ENCODE results near the gene DENND2A. TPM values are rescaled to one million over a fixed set of nuclear protein-coding genes. Genes with fewer than 3 reads are reported as not detected.
A peak's percentile ranks its signal among the peaks of the same experiment; 100 is the strongest.
"Not testable (repeated sequence)": the region's sequence is repeated elsewhere in the genome, so short reads cannot be mapped to it uniquely, and the experiment has no call there.

Gene DENND2A
- total RNA-seq, 1 donor from 2014 or later: not detected

DNA sequence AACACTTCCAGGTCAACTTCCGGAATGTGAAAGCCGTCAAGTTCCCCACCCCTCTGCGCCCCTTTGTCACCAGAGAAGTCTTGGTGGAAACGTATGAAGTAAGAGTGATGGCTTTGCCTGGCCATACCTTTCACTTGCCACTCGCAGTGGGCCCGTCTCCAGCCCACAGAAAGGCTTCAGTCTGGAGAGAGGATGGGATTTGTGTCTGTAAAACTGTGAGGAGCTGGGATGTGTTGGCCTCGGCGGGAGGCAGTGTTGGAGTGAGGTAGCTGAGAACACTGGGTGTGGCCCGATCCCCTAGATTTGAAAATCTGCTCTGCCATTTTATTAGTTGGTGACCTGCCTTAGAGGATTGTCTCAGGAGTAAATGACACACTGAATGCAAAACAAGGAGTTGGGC lies 38.6 kb upstream of the DENND2A start:
- intact Hi-C loops (cut with micrococcal nuclease): loop anchor here (5.0 to 10.0 kb wide), 2 partner anchors 502 to 1314 kb away; partner anchors contain the start of gene KDM7A
- Mint-ChIP-seq H3K27me3 (no peaks in the 10 kb centered on the region), H3K4me3 (no peak overlapping the region), H3K27ac (no peak overlapping the region), H3K4me1 (peaks cover 41% of the 10 kb centered on the region), H3K9me3 (no peaks in the 10 kb centered on the region), H3K36me3 (ENCODE audit: low read depth) (peaks cover 48% of the 10 kb centered on the region)
- ChIA-PET CTCF (interaction anchor here (1.0 kb wide), 1 partner anchor 202 kb away, joined by 3 read pairs; no protein-coding TSS in a partner anchor), POLR2A (interaction anchor here (0.6 kb wide), 1 partner anchor 202 kb away, joined by 3 read pairs; no protein-coding TSS in a partner anchor)
- ATAC-seq (ENCODE audit: low read depth) (no peak), DNase-seq (no peak)
- TF ChIP-seq CTCF (IDR thresholded peaks at IDR 0.05): no peak

DNA sequence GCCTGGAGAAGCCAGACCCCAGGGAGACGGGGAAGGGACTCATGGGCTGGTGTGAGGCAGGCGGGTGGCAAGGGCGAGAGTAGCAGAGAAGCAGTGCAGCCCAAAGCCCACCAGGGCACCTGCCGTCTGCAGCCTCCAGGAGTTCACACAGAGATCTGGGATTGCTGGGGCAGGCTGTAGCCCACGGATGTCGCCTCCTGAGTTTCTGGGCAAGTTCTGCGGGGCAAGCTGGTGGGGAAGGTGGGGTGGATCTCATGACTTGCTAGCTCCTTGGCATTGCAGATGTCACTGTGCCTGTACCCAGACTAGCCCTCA lies 38.2 kb upstream of the DENND2A start:
- TF ChIP-seq CTCF (IDR thresholded peaks at IDR 0.05): no peak
- ChIA-PET POLR2A (no interaction called here), CTCF (no interaction called here)
- Mint-ChIP-seq H3K4me3 (no peak overlapping the region), H3K27me3 (no peaks in the 10 kb centered on the region), H3K9me3 (no peaks in the 10 kb centered on the region), H3K27ac (no peak overlapping the region), H3K36me3 (ENCODE audit: low read depth) (peaks cover 44% of the 10 kb centered on the region), H3K4me1 (peaks cover 45% of the 10 kb centered on the region)
- intact Hi-C loops (cut with micrococcal nuclease): loop anchor here (5.0 to 10.0 kb wide), 2 partner anchors 501 to 1314 kb away; partner anchors contain the start of gene KDM7A
- ATAC-seq (ENCODE audit: low read depth) (no peak), DNase-seq (no peak)

DNA sequence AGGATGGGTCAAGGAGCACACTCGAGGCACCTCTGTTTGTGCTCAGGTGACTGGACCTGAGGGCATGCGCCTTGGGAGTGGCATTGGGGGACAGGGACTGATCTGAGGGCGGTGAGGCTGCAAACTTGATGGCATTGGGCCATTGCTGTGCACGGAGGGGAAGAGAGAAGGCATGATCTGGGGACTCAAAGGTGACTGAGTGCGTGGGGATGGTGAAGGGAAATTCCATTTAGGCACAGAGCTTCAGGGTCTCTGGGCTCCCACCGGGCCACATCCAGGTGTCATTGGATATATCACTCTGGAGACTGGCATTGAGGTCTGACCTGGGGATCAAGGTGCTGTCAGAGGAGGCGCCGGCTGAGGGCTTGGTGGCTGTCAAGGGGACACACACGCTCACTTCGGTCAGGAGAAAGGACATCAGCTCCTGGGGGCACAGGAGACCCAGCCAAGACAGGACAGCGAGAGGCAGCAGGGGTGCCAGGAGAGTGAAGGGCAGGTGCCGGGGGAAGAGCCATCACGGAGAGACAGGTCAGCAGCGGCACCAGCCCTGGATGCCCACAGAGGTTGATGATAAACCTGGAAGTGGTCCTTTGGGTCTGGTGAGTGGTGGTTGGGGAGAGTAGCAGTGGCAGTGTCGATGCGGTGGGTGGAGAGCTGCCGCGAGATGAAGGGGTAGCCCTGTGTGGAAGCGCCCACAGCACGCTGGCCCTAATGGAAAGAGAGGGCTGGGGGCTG lies 37.6 kb upstream of the DENND2A start:
- TF ChIP-seq CTCF (IDR thresholded peaks at IDR 0.05): no peak
- CTCF ChIA-PET: no interaction called here
- no peaks in the 10 kb centered on the region for H3K27me3 Mint-ChIP-seq
- intact Hi-C loops (cut with micrococcal nuclease): loop anchor here (5.0 to 10.0 kb wide), 2 partner anchors 501 to 1313 kb away; partner anchors contain the start of gene KDM7A
- no peak for DNase-seq
- ATAC-seq (ENCODE audit: low read depth): no peak
- no peak overlapping the region for H3K4me3 Mint-ChIP-seq
- peaks cover 48% of the 10 kb centered on the region for H3K4me1 Mint-ChIP-seq
- POLR2A ChIA-PET: no interaction called here
- H3K9me3 Mint-ChIP-seq: no peaks in the 10 kb centered on the region
- no peak overlapping the region for H3K27ac Mint-ChIP-seq
- H3K36me3 Mint-ChIP-seq (ENCODE audit: low read depth): peaks cover 39% of the 10 kb centered on the region

- peak overlapping the region; percentile 91 for H3K27ac Mint-ChIP-seq
- ChIA-PET CTCF (no interaction called here), POLR2A (interaction anchor here (0.6 to 1.5 kb wide), 3 partner anchors 19 to 162 kb away, joined by 3 to 8 read pairs (median 7); partner anchors contain the start of gene NDUFB2)
- H3K36me3 Mint-ChIP-seq (ENCODE audit: low read depth): peaks cover 39% of the 10 kb centered on the region
- DNase-seq (no peak), ATAC-seq (ENCODE audit: low read depth) (no peak)
- peaks cover 49% of the 10 kb centered on the region for H3K4me1 Mint-ChIP-seq
- H3K9me3 Mint-ChIP-seq: no peaks in the 10 kb centered on the region
- H3K4me3 Mint-ChIP-seq: no peak overlapping the region
- no peaks in the 10 kb centered on the region for H3K27me3 Mint-ChIP-seq
- TF ChIP-seq CTCF (IDR thresholded peaks at IDR 0.05): no peak
- intact Hi-C loops (cut with micrococcal nuclease): loop anchor here (5.0 to 10.0 kb wide), 2 partner anchors 500 to 1313 kb away; partner anchors contain the start of gene KDM7A
Measured at GRCh38 chr7:140677496-140677895, 36.9 kb upstream of the DENND2A start.

DNA sequence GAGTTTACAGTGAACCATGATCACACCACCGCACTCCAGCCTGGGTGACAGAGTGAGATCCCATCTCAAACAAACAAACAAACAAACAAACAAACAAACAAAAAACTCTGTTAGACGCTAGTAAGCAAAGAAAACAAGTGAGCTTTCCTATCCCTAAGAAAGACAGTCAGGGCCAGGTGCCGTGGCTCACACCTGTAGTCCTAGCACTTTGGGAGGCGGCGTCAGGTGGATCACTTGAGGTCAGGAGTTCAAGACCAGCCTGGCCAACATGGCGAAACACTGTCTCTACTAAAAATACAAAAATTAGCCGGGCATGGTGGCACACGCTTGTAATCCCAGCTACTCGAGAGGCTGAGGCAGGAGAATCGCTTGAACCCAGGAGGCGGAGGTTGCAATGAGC lies 36.3 kb upstream of the DENND2A start:
- not testable (repeated sequence) for H3K4me3 Mint-ChIP-seq

More for the DNA sequence above, 36.3 kb upstream of the DENND2A start:
- Mint-ChIP-seq H3K27ac (peak overlapping the region; percentile 91), H3K36me3 (ENCODE audit: low read depth) (peaks cover 35% of the 10 kb centered on the region), H3K4me1 (peaks cover 55% of the 10 kb centered on the region)
- not testable (repeated sequence) for DNase-seq; H3K27me3 Mint-ChIP-seq; H3K9me3 Mint-ChIP-seq; ATAC-seq (ENCODE audit: low read depth)
- POLR2A ChIA-PET: interaction anchor here (0.6 to 1.5 kb wide), 4 partner anchors 9 to 162 kb away, joined by 3 to 8 read pairs (median 6); partner anchors contain the start of gene NDUFB2
- intact Hi-C loops (cut with micrococcal nuclease): loop anchor here (1.0 to 10.0 kb wide), 5 partner anchors 19 to 1312 kb away; partner anchors contain the start of genes KDM7A, MKRN1 and NDUFB2
- CTCF ChIA-PET: interaction anchor here (1.3 kb wide), 1 partner anchor 23 kb away, joined by 5 read pairs; no protein-coding TSS in a partner anchor
